GM18499 (cell line): Measurements from ENCODE around the gene DAD1.

Source experiments
- ATAC-seq: cut with Tn5 transposase; IDR thresholded peaks from one replicate; pipeline ENCODE4 v1.9.1; 2021; ENCODE audit warnings: moderate number of reproducible peaks; ENCODE audit not compliant: insufficient read depth, unreplicated experiment

DAD1 gene

GRCh38 chr14:22523283-22523682 is 65.7 kb downstream of the DAD1 start:
- no peak for ATAC-seq

GRCh38 chr14:22522466-22522957 is 66.5 kb downstream of the DAD1 start:
- no peak for ATAC-seq

- no peak for ATAC-seq
These were observed 67.4 kb downstream of the DAD1 start for GRCh38 chr14:22521449-22522239.

- ATAC-seq, result no peak
These were observed 68.2 kb downstream of the DAD1 start for GRCh38 chr14:22520796-22521195.

GRCh38 chr14:22519877-22520685 is 68.9 kb downstream of the DAD1 start:
- ATAC-seq, result no peak

- no peak for ATAC-seq
These were observed 71.0 kb downstream of the DAD1 start for GRCh38 chr14:22518073-22518472.

- ATAC-seq, result no peak
These were observed 71.8 kb downstream of the DAD1 start for GRCh38 chr14:22517117-22517720.

GRCh38 chr14:22515929-22516328 is 73.1 kb downstream of the DAD1 start:
- ATAC-seq, result no peak
